DOHH2 (cell line): ENCODE data around the gene CPN1.

Source experiments
- CTCF ChIP-seq: fragments of 200-600 bp; sonication (generic); IDR thresholded peaks from one replicate; pipeline ENCODE4 v1.5.1; 2014; ENCODE audit warnings: antibody characterized with exemption, mild to moderate bottlenecking, low read depth, low read length; ENCODE audit not compliant: poor library complexity, severe bottlenecking
- EZH2phosphoT487 ChIP-seq: fragments of 200-600 bp; sonication (generic); IDR thresholded peaks from 2 replicates; pipeline ENCODE4 v1.6.1; 2017; ENCODE audit warnings: borderline replicate concordance, mild to moderate bottlenecking, antibody characterized with exemption, low read length, moderate library complexity, mixed read lengths

DNA sequence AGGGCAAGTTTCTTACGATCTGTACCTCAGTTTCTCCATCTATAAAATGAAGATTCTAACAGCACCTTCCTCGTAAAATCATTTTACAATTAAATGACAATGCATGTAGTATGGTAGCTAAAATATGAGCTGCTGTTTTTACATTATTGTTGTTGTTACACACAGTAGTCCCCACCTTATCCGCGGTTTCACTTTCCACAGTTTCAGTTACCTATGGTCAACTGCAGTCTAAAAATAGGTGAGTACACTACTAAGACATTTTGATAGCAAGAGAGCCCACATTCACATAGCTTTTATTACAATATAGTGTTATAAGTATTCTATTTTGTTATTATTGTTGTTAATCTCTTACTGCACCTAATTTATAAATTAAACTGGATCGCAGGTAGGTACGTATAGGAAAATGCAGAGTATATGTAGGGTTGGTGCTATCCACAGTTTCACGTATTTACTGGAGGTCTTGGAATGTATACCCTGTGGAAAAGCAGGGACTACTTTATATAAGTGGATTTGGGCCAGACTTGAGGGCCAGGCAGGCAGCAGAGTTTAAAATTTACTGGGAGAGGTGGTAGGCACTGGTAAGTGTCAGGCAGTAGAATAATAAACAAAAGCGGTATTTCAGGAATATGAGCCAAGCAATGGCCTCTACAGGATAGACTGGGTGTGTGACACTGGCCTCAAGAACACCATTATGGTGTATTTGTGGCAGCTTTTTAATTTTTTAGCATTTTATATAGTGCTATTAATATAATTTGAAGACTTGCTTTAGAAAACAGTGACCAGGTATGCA lies 82.2 kb downstream of the CPN1 start:
- TF ChIP-seq CTCF = no peak
- TF ChIP-seq EZH2phosphoT487 = no peak
